Mesothelial cell of epicardium (in vitro differentiated cells): ENCODE data around the gene METTL15. TPM values are rescaled to one million over a fixed set of nuclear protein-coding genes. Genes with fewer than 3 reads are reported as not detected.
"Not testable (repeated sequence)": the region's sequence is repeated elsewhere in the genome, so short reads cannot be mapped to it uniquely, and the experiment has no call there.

Source experiments
- DNase-seq, 2 experiments: peaks; one replicate each; pipeline ENCODE4 v3.0.0; 2021; ENCODE audit warnings: low spot score in 2 of 2; ENCODE audit not compliant: unreplicated experiment in 2 of 2
- H3K27ac Mint-ChIP-seq: 2 replicates; pipeline ENCODE4 v1.8.0; 2021; ENCODE audit warnings: mixed read lengths
- H3K27me3 Mint-ChIP-seq: 2 replicates; pipeline ENCODE4 v1.8.0; 2021; ENCODE audit warnings: low read depth, mixed read lengths
- H3K36me3 Mint-ChIP-seq: 2 replicates; pipeline ENCODE4 v1.8.0; 2021; ENCODE audit warnings: mixed read lengths
- H3K4me1 Mint-ChIP-seq: 2 replicates; pipeline ENCODE4 v1.8.0; 2021; ENCODE audit warnings: mixed read lengths
- H3K4me3 Mint-ChIP-seq: 2 replicates; pipeline ENCODE4 v1.8.0; 2021; ENCODE audit warnings: mild to moderate bottlenecking, moderate library complexity, mixed read lengths
- H3K9me3 Mint-ChIP-seq: 2 replicates; pipeline ENCODE4 v1.8.0; 2021; ENCODE audit warnings: mixed read lengths
- CTCF ChIP-seq: fragments of 200-600 bp; sonication (generic); IDR thresholded peaks from one replicate; pipeline ENCODE4 v1.5.0; 2021; ENCODE audit warnings: antibody characterized with exemption; ENCODE audit not compliant: unreplicated experiment
- total RNA-seq: library from RNA; stranded (reverse); gene quantifications from 3 replicates; pipeline ENCODE4 v1.2.1, GENCODE V29; 2021

Gene METTL15
- total RNA-seq, 1 donor from 2014 or later, result 24.0 TPM

DNA sequence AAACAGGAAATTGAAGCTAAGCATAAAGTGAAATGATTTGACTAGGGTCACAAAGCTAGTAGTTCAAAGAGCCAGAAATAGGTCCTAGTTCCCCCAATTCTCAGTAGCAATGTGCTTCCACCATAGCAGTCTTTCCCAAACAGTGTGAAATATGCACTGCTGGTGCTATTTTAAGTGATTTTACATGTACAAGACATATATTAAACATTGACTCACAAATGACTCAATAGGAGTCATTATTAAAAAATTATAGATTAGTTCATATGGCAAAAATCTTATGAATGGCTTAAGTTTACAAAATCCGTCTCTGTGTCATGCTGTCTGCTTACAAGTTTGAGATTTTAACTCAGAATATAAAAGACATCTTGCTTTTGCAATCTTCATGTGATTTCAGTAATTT lies 21.6 kb upstream of the METTL15 start:
- H3K9me3 Mint-ChIP-seq, result no peaks in the 10 kb centered on the region
- H3K4me3 Mint-ChIP-seq, result no peak overlapping the region
- peaks cover 16% of the 10 kb centered on the region for H3K36me3 Mint-ChIP-seq
- no peak overlapping the region for H3K27ac Mint-ChIP-seq
- no peak for DNase-seq
- TF ChIP-seq CTCF, result no peak
- H3K27me3 Mint-ChIP-seq, result no peaks in the 10 kb centered on the region
- H3K4me1 Mint-ChIP-seq, result no peaks in the 10 kb centered on the region

DNA sequence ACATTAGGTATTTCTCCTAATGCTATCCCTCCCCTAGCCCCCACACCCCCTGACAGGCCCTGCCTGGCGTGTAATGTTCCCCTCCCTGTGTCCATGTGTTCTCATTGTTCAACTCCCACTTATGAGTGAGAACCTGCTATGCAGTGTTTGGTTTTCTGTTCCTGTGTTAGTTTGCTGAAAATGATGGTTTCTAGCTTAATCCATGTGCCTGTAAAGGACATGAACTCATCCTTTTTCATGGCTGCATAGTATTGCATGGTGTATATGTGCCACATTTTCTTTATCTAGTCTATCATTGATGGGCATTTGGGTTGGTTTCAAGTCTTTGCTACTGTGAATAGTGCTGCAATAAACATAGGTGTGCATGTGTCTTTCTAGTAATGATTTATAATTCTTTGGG lies 21.0 kb upstream of the METTL15 start:
- not testable (repeated sequence) for H3K27ac Mint-ChIP-seq, H3K27me3 Mint-ChIP-seq, H3K4me3 Mint-ChIP-seq, H3K4me1 Mint-ChIP-seq, DNase-seq, H3K9me3 Mint-ChIP-seq
- H3K36me3 Mint-ChIP-seq, result peaks cover 10% of the 10 kb centered on the region

DNA sequence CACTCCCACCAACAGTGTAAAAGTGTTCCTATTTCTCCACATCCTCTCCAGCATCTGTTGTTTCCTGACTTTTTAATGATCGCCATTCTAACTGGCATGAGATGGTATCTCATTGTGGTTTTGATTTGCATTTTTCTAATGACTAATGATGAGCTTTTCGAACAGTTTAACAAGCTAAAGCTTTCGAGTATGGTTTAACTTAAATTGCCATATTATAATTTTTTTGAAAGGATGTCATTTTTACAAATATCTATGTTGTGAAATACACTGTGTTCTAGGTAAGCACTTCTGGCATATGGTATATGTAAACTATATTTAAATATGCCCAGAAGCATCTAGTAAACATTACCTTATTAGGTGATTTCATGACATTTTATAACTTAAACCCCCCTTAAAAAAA lies 20.5 kb upstream of the METTL15 start:
- not testable (repeated sequence) for H3K4me3 Mint-ChIP-seq, H3K9me3 Mint-ChIP-seq, H3K27ac Mint-ChIP-seq, DNase-seq, H3K4me1 Mint-ChIP-seq, H3K36me3 Mint-ChIP-seq, H3K27me3 Mint-ChIP-seq

DNA sequence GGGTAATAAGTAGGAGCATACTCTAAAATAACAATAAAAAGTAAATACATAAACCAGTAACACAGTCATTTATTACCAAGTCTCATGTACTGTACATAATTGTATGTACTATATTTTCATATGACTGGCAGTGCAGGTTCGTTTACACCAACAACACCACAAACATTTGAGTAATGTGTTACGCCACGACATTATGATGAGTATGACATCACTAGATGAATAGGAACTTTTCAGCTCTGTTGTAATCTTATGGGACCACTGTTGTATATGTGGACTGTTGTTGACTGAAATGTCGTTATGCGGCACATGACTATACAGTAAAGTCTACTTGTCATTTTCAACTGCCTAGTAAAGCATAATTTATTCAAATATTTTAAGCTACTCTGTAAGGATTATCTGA lies 18.8 kb upstream of the METTL15 start:
- Mint-ChIP-seq H3K27me3 (no peaks in the 10 kb centered on the region), H3K36me3 (peaks cover 10% of the 10 kb centered on the region), H3K4me1 (no peaks in the 10 kb centered on the region), H3K27ac (no peak overlapping the region), H3K4me3 (no peak overlapping the region), H3K9me3 (no peaks in the 10 kb centered on the region)
- no peak for TF ChIP-seq CTCF
- no peak for DNase-seq

DNA sequence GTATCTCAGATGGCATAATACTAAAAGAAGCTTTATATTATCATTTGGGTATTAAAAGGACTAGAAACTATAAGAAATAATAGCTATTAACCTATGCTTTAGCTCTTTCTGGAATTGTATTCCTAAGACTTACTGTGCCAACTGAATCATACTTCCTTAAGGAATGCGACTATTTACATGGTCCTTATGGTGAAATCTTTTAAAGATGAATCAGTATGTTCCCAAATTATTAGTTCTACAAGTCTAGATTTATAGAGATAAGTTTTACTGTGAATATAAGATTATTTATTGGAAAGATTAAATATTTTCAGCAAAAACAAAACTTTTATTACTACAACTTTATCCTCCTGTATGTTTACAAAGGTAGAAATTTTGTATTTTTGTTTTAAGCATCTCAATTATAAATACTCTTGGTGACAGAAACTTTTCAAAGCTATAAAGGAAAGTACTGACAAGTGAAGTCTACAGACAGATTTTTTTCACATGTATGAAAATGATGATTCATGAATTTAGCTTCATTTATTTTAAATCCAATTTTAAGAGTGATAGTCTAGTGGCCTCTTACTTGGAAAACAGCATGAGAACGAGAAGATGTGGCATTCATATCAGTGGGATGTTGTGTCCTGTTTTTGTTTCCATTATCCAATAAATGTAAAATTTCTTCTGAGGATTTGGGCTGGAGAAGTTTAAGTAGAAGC lies 18.0 kb upstream of the METTL15 start:
- Mint-ChIP-seq H3K36me3 (peaks cover 10% of the 10 kb centered on the region), H3K4me1 (no peaks in the 10 kb centered on the region), H3K27me3 (no peaks in the 10 kb centered on the region), H3K9me3 (no peaks in the 10 kb centered on the region), H3K27ac (no peak overlapping the region), H3K4me3 (no peak overlapping the region)
- DNase-seq, result no peak
- no peak for TF ChIP-seq CTCF

- H3K36me3 Mint-ChIP-seq, result peaks cover 2% of the 10 kb centered on the region
- no peaks in the 10 kb centered on the region for H3K4me1 Mint-ChIP-seq
- no peak for TF ChIP-seq CTCF
- no peaks in the 10 kb centered on the region for H3K27me3 Mint-ChIP-seq
- H3K27ac Mint-ChIP-seq, result no peak overlapping the region
- no peak for DNase-seq
- no peak overlapping the region for H3K4me3 Mint-ChIP-seq
- H3K9me3 Mint-ChIP-seq, result no peaks in the 10 kb centered on the region
Observed at GRCh38 chr11:28092786-28093185, 15.4 kb upstream of the METTL15 start.

GRCh38 chr11:28098257-28098656 lies 9.9 kb upstream of the METTL15 start:
- Mint-ChIP-seq H3K27me3 (no peaks in the 10 kb centered on the region), H3K27ac (no peak overlapping the region), H3K4me1 (peaks cover 12% of the 10 kb centered on the region), H3K4me3 (no peak overlapping the region), H3K9me3 (peaks cover 4% of the 10 kb centered on the region), H3K36me3 (peaks cover 4% of the 10 kb centered on the region)
- no peak for TF ChIP-seq CTCF
- no peak for DNase-seq
